AG04449 (cell line): Measurements from ENCODE around the gene CDH22.

ENCODE experiments used
- CTCF ChIA-PET: fragments of 350-600 bp; formaldehyde crosslinking; extraction: SDS; loops from one replicate; lab custom pipeline; 2021; ENCODE audit warnings: antibody characterized with exemption; lab: Yijun Ruan, JAX
- POLR2A ChIA-PET: fragments of 400-600, 350-600 bp; formaldehyde crosslinking; extraction: SDS; loops from one replicate; lab custom pipeline; 2020; ENCODE audit warnings: antibody characterized with exemption, inconsistent platforms; lab: Yijun Ruan, JAX
- DNase-seq: peaks from one replicate; pipeline ENCODE4 v3.0.0-alpha.2; 2010; ENCODE audit warnings: low read depth, low spot score
- H3K4me3 ChIP-seq: 2 replicates; pipeline ENCODE4 v1.5.1; 2011; ENCODE audit warnings: low read depth, mild to moderate bottlenecking, control low read depth, low read length
- TF ChIP-seq, protein P1 (sequence below): IDR thresholded peaks from one replicate; pipeline ENCODE4 v1.5.1; 2011; ENCODE audit warnings: mild to moderate bottlenecking, moderate library complexity, low read length, control low read depth, inconsistent platforms; ENCODE audit not compliant: insufficient read depth; ENCODE audit errors: missing control alignments

The CDH22 gene

DNA sequence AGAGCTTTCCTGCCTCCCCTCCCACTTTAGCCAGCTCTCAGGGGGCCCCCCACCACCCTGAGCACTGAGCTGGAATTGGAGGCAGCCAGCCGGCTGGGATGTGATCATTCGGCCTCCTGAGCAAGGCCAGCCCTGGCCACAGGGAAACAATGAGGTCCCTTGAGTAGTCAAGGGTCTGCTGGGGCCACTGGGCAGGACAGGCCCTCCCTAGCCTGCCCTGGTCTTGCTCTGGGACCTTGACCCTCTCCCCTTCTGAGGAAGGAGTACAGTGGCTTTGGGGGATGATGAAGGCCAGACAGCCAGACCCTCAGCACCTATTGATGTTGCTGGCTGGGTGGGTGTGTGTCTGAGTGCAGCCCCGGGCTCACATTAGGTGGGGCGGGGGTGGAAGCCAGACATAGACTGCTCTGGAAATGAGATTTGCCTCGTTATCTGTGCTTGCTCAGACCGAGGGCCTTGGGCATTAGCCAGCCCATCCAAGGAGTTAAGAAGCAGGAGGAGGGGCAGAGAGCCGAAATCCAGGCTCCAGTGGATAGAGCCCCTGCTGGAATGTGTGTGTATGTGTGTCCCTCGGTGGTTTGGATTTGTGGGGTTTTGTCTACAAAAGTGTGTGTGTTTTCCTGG lies 168.9 kb downstream of the CDH22 start:
- CTCF ChIA-PET: no interaction called here
- H3K4me3 ChIP-seq: no peak overlapping the region
- POLR2A ChIA-PET: no interaction called here
- TF ChIP-seq, protein P1, sequence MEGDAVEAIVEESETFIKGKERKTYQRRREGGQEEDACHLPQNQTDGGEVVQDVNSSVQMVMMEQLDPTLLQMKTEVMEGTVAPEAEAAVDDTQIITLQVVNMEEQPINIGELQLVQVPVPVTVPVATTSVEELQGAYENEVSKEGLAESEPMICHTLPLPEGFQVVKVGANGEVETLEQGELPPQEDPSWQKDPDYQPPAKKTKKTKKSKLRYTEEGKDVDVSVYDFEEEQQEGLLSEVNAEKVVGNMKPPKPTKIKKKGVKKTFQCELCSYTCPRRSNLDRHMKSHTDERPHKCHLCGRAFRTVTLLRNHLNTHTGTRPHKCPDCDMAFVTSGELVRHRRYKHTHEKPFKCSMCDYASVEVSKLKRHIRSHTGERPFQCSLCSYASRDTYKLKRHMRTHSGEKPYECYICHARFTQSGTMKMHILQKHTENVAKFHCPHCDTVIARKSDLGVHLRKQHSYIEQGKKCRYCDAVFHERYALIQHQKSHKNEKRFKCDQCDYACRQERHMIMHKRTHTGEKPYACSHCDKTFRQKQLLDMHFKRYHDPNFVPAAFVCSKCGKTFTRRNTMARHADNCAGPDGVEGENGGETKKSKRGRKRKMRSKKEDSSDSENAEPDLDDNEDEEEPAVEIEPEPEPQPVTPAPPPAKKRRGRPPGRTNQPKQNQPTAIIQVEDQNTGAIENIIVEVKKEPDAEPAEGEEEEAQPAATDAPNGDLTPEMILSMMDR: no peak
- no peak for DNase-seq

DNA sequence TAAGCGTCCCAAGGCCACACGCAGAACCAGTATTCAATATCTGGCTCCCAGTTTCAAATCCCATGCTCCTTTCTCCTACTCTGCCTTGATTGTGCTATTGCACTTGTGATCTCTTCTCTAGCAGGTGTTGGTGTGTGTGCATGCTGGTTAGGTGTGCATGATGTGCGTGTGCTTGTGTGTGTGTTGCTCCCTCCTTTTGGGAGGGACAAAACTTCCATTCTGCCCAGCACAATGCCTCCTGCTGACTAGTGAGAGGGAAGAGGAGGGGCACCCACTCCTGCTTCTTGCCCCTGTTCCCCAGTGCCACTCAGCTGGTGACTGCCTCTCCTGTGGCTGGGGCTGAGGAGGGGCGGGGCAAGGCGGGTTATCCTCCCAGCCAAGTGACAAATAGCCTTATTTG lies 170.5 kb downstream of the CDH22 start:
- CTCF ChIA-PET: interaction anchor here (0.9 kb wide), 1 partner anchor 10 kb away, joined by 3 read pairs; no protein-coding TSS in a partner anchor
- H3K4me3 ChIP-seq: no peak overlapping the region
- no peak for DNase-seq
- TF ChIP-seq, protein P1: no peak
- POLR2A ChIA-PET: no interaction called here

DNA sequence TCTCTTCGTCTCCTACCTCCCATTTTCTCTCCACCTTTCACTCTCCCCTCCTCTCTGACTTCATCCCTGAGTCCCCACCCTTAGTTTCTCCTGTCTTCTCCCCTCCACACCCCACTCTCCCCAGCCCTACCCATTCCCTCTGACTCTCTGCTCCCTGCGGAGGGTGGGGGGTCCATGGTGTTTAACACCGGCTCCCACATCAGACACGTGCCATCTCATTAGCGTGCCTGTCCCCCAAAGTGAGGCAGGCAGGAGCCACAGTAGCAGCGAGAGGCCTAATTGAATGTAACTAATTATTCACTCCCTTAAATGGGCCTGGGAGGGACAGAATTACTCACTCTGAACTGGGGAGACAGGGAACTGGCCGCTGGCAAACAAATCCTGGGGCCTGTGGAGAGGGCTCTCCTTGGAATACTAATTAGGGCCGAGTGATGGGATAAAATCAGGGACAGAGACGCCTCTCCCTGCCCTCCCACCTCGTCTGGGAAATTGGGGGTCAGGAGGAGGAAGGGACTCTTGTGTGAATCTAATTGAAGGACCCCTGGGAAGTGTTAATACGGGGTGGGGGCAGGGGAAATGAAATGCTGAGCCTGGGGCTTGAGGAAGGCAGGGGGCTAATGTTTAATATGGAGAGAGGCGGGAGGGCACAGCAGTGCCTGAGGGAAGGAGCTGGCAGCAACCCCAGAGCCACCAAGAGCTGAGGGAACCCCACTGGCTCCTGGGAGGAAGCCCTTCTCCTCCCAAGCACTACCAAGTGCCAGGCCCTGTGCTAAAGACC lies 172.3 kb downstream of the CDH22 start:
- ChIA-PET POLR2A (no interaction called here), CTCF (interaction anchor here (0.6 to 1.0 kb wide), 2 partner anchors 38 to 214 kb away, joined by 3 read pairs; no protein-coding TSS in a partner anchor)
- H3K4me3 ChIP-seq: no peak overlapping the region
- DNase-seq: no peak
- TF ChIP-seq, protein P1: no peak

DNA sequence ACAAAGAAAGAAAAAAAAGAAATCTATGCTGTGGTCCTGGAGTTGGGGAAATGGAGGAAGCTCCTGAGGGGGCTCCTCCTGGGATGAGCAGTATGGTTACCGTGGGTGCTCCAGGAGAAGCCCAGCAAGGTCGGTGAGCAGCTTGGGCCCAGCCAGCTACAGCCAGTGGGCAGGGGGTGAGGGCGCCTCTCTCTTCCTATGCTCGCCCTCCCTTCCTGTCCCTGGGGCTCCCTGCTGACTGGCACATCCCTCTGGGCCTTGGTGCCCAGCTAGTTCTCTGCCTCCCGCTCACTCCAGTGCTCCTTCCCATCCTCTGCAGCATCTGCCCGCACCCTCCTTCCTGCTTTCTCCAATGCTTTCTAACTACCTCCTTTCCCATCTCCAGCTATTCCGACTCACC lies 173.6 kb downstream of the CDH22 start:
- POLR2A ChIA-PET: no interaction called here
- no peak overlapping the region for H3K4me3 ChIP-seq
- CTCF ChIA-PET: interaction anchor here (0.7 to 8.1 kb wide), 3 partner anchors 214 to 540 kb away, joined by 3 to 67 read pairs (median 4); no protein-coding TSS in a partner anchor
- no peak for DNase-seq
- TF ChIP-seq, protein P1: no peak

DNA sequence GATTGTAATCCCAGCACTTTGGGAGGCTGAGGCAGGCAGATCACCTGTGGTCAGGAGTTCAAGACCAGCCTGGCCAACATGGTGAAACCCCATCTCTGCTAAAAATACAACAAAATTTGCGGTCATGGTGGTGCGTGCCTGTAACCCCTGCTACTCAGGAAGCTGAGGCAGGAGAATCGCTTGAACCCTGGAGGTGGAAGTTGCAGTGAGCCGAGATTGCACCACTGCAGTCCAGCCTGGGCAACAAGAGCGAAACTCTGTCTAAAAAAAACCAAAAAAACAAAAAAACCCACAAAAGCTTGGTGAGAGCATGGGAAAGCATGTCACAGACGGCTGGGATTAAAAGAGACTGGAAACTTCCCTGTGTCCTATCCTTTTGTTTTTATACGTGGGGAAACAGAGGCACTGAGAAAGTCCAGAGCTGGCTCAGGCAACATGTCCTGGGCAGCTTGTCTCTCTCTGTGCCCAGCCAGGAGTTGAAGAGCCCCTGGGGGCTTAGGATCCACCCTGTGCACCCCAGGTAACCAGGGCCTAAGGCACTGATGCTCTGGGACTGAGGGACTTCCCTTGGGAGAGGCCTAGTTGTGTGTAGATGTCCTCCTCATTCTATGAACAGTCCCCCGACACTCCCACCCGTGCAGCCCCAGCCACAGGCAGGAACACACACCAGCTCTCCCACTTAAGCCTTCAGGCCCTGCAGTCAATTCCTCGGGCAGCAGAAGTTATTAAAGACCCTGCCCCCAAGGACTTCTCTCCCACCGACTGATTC lies 174.2 kb downstream of the CDH22 start:
- DNase-seq: no peak
- ChIA-PET POLR2A (no interaction called here), CTCF (interaction anchor here (0.7 to 8.1 kb wide), 4 partner anchors 215 to 540 kb away, joined by 3 to 67 read pairs (median 10); no protein-coding TSS in a partner anchor)
- no peak overlapping the region for H3K4me3 ChIP-seq
- TF ChIP-seq, protein P1: no peak

DNA sequence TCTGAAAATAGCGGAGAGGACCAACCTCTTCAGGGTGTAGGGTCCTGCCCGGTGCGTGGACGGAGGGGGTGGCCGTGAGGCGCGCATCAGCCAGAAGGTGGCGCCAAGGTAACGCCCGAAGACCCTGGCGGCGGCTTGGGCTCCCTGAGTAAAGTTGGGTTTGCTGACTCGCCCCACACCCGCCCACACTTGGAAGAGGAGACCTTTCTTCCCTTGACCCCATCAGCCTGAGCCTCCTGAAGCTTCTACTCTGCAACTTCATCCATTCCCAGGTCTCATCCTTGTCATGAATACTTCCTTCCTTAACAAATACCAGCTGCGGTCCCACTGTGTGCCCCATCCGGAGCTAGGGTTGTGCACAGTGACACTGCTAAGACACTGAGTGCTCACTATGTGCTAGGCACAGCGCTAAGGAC lies 175.6 kb downstream of the CDH22 start:
- ChIA-PET CTCF (interaction anchor here (0.6 to 8.1 kb wide), 20 partner anchors 8 to 548 kb away, joined by 3 to 67 read pairs (median 4); partner anchors contain the start of gene ELMO2), POLR2A (no interaction called here)
- H3K4me3 ChIP-seq: no peak overlapping the region
- DNase-seq: no peak
- TF ChIP-seq, protein P1: peak; percentile 95
